ENCODE data around the gene AKR1C1.
"Not testable (repeated sequence)": the region's sequence is repeated elsewhere in the genome, so short reads cannot be mapped to it uniquely, and the experiment has no call there.

Gene AKR1C1

DNA sequence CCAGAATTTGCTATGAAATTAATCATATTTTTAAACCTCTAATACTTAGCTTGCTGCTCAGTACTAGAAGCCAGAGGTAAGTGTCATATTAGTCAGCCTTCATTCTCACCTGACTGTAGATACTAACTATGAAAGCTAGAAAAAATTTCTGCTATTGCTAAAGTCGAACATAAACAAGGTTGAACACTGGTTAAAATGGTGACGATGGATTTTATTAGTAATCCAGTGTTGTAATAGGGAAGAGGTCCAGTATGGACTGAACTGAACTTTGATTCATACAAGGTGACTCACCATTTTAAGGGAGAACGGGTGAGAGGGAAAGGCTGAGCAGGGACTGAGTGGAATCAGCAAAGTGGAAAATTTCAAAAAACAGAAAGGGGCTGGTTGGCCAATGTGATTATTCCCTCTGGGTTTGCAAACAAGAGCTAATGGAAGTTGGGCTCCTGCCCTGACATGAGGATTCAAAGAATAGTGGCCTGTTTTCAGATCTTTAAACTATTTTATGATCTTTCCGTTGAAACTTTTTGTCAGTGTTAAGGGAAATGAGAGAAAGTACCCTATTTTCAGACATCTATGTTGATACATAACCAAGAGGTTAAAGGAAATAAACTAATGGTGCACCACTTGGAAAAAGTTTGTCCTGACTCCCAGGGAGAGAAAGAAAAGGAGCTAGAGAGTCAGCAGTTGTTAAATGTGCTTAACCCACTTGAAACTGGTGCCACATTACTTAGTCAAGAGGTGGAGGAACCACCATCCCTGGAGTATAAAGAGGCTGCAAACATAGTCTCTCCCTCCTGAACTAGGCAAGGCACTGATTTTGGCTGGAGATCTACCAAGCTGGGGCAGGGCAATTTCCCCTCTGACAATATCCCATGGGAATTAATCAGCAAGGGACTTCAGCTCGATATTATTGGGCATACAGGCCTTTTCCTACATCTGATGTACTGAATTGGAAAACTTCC, 15.3 kb upstream of the AKR1C1 start:
- DNase-seq = no peak

DNA sequence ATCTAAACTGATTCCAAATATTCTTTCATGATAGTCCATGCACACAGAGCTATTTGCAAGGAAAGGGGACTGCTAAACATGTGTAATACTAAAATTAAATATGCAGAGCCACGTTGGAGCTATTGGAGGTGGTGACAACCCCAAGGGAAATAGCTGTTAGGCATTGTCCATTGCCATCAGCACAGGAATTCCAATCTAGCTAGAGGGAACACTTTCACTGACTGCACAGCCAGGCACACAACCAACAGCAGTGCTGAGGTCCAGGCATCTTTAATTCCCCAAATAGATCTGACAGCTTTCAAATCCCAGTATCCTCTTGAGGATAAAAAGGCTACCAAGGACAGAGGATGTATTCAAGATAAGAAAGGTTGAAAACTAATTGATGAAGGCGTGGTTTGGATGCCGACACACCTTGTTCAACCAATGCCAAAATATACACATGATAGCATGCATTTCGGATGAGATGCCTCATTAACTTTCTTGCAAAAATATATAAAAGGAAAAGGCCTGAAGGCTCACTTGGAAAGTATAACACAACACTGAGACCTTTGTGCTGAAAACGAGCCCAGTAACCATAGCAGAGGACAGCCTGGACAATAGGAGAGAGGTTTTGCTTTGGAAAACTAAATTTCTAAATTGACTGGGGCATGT, 11.6 kb upstream of the AKR1C1 start:
- not testable (repeated sequence) for DNase-seq

DNA sequence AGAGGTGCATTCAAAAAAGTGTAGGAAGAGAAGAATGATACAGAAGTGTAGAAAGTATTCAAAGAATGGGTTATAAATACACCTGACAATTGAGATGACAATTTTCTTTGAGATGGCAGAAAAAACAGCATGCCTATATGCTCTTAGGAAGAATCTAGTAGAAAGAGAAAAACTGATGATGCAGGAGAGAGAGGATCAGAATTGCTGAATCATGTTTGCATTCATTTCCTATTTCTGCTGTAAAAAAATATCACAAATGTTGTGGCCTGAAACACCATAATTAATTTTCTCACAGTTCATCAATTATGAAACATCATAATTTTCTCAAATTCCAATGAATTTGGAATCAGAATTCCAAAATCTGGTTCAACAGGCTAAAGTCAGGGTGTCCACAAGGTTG, 9.8 kb upstream of the AKR1C1 start:
- DNase-seq = no peak

DNA sequence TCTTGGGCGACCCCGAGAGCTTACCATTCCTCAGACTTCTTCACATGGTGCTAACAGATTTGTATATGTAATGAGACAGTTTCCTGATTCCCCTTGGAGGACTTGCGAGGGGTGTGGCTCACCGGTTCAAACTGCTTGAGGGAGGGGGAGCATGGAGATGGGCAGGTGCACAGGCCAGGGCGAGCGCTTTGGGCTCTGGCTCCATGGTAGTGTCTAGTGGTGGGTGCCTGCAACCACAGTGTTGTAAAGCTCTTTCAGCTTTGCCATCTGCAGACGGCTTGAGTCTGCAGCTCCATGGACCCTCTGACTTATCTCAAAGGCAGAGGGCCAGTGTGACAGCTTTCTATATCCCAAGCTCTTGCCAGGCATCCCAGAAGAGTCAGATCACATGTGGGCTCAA, 7.1 kb upstream of the AKR1C1 start:
- not testable (repeated sequence) for DNase-seq

DNA sequence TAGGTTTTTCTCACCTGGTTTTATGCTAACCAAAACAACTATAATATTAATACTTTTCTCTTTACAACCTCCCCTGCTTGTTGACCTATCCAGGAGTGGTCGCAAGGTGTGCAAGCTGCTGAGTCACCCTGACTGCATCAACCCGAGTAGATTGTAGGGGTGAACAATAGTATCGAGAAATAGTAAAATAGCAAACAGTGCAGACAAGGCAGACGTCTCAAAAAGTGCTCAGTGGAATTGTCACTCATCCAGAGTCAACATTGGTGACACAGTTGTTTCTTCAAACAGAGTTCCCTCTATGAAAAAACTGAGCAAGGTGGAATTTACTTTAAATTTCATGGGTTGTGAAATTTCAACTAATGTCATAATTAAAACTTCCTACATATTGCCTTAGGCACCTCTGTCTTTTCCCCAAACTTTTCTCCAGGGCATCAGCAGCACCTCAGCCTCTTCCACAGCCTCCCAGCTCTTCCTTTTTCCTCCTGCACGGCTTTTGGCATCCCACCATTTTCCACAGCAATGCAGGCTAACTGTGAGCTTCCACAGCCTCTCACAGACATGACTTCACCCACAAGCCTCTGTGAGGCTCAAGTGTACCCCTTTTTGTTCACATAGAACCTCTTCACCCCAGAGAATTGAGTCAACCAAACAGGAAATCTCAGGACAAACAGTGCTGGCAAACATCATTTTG, 6.1 kb upstream of the AKR1C1 start:
- DNase-seq = not testable (repeated sequence)

DNA sequence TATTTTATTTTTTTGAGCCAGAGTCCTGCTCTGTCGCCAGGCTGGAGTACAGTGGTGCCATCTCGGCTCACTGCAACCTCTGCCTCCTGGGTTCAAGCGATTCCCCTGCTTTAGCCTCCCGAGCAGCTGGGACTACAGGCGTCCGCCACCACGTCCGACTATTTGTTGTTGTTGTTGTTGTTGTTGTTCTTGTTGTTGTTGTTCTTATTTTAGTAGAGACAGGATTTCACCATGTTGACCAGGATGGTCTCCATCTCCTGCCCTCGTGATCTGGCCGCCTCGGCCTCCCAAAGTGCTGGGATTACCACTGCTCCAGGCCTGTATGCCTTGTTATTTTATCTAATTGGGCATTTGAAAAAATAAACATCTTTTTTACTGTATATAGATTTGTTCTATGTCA, 1.7 kb upstream of the AKR1C1 start:
- DNase-seq = not testable (repeated sequence)

DNA sequence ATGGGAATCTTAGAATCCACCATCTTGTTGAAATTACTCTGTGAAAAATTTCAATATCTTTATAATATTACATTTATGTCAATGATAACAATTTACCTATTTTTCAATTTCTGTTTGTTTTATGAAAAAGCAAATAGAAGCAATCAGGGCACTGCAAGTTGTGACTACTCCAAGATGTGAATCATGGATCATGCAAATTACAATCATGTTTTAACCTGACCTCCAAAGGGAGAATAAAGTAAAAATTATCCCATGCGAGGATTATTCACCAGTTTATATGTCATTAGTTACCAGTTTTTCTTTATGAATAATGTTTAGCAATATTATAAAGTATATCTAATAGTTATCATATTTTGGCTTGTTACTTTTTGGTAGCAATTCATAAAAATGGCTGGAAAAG, 907 bp upstream of the AKR1C1 start:
- DNase-seq = not testable (repeated sequence)

DNA sequence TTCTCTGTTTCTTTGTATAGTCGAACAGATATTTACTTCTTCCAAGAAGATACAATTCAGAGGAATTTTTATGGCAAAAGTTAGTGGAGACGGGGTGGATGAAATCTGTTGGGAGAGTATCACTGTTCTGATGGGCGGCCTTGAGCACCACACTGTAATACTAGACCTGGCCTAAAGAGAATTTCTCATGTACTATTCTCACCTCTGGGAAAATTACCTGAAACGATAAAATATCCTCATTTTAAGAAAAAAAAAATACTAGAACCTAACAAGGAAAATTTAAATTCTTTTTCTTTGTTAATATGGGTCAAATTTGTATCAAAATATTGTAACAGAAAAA, 570 bp downstream of the AKR1C1 start:
- DNase-seq = not testable (repeated sequence)

DNA sequence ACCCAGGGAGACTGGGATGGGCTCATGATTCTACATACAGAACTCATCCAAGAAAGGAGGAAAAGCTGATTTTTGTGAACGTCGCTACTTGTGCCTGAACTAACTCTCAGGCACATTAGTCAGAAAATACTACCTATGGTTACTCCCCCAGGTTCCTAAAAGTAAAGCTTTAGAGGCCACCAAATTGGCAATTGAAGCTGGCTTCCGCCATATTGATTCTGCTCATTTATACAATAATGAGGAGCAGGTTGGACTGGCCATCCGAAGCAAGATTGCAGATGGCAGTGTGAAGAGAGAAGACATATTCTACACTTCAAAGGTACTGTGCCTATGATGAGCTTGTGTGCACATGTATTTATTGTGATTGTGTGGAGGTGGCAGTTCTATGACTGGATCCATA, 2.5 kb downstream of the AKR1C1 start:
- not testable (repeated sequence) for DNase-seq

DNA sequence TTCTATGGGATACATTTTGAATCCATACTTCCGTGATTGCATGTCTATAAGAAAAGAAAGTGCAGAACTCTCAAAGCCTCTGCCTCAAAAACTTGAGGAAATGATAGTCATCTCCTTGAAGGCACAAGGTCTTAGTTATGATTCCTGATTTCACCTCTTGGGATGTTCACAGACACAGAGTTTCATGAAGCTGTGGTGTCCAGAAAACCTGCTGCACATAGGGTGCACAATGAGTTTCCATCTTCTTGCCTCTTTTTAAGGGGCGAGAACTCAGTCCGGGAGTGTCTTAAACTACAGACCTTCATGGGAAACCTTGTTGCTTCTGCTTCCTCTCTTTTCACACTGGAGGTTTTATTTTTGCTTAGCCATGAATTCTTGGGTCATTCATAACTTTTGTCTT, 4.0 kb downstream of the AKR1C1 start:
- not testable (repeated sequence) for DNase-seq

DNA sequence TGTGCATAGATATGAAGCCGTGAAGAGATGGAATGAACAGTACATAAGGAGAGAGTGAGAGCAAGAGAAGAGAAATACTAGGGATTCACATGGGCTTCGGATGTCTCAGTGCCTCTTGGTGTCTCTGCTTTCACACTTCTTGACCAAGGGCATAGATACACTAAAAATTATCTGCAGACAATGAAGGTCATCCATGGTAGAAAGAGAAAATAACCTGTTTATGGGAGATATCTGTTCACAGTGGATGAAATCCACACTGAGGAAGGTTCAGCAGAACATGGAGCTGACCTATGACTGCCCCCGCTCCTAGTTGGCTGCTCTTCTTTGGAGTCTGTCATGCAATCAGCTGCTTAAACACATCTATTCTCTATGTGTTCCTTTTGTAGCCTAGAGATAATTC, 6.1 kb downstream of the AKR1C1 start:
- not testable (repeated sequence) for DNase-seq

DNA sequence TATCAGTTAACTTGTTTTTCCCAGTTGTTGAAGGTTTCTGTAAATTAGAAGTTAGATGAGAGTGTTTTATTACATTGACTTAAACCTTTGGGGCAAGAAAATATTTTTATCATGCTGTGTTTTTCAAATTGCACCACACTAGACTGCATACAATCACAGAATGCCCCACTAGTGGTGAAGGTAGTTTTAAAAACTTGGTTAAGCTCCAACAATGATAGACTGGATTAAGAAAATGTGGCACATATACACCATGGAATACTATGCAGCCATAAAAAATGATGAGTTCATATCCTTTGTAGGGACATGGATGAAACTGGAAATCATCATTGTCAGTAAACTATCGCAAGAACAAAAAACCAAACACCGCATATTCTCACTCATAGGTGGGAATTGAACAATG, 7.1 kb downstream of the AKR1C1 start:
- not testable (repeated sequence) for DNase-seq

DNA sequence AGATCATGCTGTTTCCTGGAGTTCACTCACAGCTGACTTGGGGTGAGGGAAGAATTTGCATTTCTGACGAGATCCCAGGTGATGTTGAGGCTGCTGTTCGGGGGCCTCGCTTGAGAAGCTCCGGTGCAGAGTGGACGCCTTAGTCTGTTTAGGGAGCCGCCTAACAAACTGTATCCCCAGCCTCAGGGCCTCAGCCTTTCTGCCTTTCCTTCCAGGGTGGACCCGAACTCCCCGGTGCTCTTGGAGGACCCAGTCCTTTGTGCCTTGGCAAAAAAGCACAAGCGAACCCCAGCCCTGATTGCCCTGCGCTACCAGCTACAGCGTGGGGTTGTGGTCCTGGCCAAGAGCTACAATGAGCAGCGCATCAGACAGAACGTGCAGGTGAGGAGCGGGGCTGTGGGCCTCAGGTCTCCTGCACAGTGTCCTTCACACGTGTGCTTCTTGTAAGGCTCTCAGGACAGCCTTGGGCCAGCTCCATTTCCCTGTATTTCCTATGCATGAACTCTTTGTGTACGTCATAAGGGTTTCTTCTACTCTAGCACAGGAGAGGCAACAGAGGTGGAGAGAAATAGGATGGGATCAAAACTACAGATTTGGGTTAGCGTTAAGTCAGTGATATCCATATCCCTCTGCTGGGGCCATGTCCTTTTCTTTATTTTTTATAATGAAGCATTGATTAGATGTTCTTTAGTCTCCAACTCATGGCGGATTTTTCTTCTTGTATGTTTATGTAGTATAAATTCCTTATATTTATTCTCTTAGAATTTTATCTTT, 9.3 kb downstream of the AKR1C1 start:
- DNase-seq = not testable (repeated sequence)

DNA sequence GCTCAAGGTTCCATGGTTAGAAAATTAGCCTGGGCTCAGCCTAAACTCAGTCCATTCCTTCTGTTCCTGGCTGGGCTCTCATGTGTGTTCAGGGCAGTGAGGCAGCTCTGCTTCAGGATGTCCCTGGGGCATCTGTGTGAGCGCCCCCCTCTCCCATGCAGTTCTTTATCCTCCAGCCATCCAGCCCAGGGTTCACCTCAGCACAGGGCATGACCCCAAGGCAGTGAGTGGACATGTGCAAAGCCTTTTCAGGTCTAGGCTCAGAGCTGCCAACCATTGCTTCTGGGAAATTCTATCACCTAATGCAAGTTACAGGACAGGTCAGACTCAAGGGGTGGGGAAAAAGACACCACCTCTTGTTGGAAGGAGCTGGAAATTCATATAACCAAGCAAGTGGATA, 10.1 kb downstream of the AKR1C1 start:
- not testable (repeated sequence) for DNase-seq

DNA sequence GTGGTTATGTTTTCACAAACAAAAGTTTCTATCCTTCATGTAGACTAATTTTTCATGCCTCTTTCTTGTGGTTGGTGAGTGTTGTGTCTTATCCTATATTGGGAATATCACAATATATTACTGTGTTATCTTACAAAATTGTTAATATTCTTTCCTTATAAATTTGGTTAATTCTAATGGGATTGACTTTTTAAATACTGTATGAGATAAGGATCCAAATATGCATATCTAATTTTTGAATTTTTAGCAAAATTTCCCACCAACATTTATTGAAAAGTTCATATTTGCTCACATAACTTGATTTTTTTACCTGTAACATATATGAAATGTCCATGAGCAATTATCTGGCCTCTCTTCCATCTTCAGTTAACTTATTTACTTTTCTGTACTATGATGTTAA, 11.2 kb downstream of the AKR1C1 start:
- DNase-seq = not testable (repeated sequence)

DNA sequence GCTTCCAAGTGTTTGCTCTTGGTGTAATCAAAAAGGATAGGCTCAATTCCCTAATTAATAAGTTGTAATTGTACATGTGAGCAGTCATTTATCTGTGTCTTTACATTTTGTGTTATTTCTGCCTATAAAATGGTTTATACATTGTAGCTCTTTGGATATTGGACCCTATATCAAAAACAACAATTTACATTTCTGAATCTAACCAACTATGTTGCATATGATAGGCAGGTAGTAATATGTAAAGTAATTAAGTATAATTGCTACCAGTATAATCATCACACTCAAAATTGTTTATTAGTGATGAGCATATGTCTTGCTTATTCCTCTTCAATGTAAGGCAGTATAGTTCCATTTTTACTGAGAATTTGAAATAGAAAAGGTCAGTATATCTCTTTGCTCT, 13.8 kb downstream of the AKR1C1 start:
- no peak for DNase-seq

DNA sequence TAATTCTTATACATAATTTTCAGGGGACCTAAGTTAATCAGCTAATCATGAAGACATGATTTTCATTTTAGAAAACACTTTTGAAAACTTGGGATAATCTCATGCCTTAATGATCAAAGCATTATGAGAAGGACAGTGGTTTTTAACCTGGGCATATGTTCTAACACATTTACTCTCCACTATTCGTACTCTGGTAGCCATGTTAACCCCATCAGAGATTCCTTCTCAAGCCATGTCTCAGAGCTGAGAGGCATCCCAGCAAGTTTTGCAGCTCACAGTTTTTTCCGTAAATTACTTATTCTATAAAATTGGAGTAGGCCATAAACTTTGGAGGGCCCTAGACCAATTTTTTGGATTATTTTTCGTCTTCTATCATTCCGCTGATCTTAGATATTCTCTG, 15.7 kb downstream of the AKR1C1 start:
- DNase-seq = no peak

DNA sequence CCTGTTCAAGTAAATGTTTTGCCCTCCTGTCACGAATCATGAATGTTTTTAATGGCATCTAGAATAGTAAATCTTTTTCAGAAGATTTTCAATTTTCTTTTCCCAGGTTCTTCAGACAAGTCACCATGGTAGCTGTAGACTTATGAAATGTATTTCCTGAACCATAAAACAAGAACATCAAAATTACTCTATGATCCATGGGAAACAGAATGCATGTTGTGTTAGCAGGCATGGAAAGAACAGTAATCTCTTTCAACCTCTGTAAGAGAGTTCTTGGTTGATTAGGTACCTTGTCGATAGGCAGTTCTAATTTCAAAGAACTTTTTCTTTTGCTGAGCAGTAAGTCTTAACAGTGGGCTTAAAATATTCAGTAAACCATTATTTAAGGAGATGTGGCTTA, 17.6 kb downstream of the AKR1C1 start:
- no peak for DNase-seq

DNA sequence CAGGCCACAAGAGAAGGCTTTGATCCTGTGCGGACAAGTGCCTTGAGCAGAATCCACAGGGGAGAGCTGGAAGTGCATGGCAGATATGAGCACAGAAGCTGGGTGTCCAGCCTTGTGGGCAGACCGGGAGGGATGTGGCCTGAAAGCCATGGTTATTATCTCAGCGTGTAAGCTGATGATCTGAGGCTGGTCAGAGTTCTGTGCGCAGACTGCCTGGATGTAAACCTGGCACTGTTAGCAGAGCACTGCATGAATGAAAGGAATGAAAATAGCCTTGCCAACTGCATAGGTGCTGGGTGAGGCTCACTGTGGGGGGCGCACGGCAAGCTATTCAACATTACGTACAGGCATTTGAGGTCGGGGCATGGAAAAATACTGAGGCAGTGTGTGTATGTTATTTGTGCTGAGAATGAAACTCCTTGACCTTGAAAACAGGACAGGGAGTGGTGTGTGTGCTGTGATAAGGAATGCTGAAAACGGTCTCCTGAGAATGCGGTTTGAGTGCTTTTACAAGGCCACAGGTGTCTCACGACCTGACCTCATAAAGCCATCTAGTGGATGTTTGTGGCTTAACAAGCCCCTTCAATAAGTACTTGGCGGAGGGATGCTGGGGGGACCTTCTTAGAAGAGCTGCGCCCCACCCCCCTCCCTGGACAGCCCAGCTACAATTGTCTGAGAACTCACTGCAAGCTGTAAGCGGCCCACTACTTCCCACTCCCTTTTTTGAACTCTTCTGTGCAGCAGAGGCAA, 18.7 kb downstream of the AKR1C1 start:
- no peak for DNase-seq

DNA sequence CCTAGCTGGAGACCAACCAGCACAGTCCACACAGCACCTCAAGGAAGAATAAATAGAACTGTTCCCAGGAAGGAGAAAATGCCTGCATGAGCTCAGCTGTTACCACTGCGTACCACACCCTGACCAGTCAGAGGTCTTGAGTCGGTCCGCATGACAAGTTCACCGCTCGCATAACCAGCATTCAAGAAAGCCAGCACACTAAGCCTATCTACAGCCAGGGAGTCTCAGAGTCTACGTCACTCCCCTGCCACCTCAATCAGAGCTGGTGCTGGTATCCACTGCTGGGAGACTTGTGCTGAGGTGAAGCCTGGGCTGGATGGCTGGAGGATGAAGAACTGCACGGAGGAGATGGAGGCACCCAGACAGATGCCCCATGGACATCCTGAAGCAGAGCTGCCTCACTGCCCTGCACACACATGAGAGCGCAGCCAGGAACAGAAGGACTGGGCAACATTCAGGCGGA, 19.6 kb downstream of the AKR1C1 start:
- no peak for DNase-seq

DNA sequence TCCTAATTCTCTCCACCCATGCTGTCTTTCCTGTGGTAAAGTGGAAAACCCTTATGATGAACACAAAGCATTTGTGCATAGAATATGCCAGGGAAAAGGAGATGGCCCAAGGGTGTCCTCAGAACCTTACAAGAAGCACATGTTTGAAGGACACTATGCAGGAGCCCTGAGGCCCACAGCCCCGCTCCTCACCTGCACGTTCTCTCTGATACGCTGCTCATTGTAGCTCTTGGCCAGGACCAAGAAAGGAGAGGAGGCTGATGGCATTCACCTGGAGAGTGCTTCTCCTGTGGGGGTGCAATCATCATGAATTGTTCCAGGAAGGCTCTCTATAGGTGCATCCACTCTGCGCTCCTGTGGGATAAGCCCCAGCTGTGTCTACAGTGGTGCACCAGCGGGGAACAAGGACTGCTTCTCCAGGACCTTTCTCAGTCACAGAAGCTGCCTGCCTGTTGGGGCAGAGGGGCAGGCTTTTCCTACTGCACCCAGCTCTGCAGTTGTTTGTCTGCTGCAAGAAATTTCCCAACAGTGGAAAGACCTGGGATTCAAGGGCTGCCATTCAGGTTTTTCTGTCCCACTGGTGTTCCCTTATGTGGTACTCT, 20.5 kb downstream of the AKR1C1 start:
- DNase-seq = no peak

DNA sequence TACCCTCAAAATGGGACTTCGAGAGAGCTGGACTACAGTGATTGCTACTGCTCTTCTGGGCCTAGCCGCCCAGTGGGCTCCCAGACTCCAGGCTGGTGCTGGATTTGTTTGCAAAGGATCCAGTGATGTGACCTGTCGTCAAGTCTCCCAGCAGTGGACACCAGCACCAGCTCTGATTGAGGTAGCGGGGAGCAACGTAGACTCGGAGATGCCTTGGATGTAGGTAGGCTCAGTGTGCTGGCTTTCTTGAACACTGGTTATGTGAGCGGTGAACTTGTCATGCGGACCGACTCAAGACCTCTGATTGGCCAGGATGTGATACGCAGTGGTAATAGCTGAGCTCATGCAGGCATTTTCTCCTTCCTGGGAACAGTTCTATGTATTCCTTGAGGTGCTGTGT, 21.0 kb downstream of the AKR1C1 start:
- DNase-seq = no peak

All from activated gamma-delta T cell treated with Interleukin-2 at 50 U/mL for 16 hours (primary cell).